Endothelial cell of umbilical vein (primary cell): ENCODE data around the gene ATP11C.

Experiments used
- CTCF ChIP-seq, 2 donors: IDR thresholded peaks; 1 replicate in 1 of 2; 2 replicates in 1 of 2; pipeline ENCODE4 v1.5.1; 2011; ENCODE audit warnings: low read length in 2 of 2, mild to moderate bottlenecking in 2 of 2, moderate library complexity in 2 of 2, control low read depth in 1 of 2, inconsistent platforms in 1 of 2, low read depth in 1 of 2; ENCODE audit not compliant: insufficient read depth in 1 of 2; ENCODE audit errors: extremely low read depth in 1 of 2
- EZH2 ChIP-seq: IDR thresholded peaks from 2 replicates; pipeline ENCODE4 v1.6.1; 2012; ENCODE audit warnings: borderline replicate concordance, low read depth, mild to moderate bottlenecking, moderate library complexity, low read length, inconsistent platforms; ENCODE audit not compliant: severe bottlenecking

- TF ChIP-seq CTCF (IDR thresholded peaks at IDR 0.05; ENCODE audit: extremely low read depth in 1 of 2, insufficient read depth in 1 of 2, low read depth in 1 of 2, low read length in 2 of 2) (no peak), EZH2 (no peak)
These were observed 40.3 kb downstream of the ATP11C start for GRCh38 chrX:139892512-139892911.
